Measurements from ENCODE around the gene SMIM32.

The SMIM32 gene

GRCh38 chr5:136232316-136232715 lies 39.4 kb upstream of the SMIM32 start:
- no peak for DNase-seq (ENCODE audit: low read depth)
- no peak overlapping the region for H3K4me3 ChIP-seq (replicated peaks; ENCODE audit: low read depth, low read length)
- TF ChIP-seq, protein P1, sequence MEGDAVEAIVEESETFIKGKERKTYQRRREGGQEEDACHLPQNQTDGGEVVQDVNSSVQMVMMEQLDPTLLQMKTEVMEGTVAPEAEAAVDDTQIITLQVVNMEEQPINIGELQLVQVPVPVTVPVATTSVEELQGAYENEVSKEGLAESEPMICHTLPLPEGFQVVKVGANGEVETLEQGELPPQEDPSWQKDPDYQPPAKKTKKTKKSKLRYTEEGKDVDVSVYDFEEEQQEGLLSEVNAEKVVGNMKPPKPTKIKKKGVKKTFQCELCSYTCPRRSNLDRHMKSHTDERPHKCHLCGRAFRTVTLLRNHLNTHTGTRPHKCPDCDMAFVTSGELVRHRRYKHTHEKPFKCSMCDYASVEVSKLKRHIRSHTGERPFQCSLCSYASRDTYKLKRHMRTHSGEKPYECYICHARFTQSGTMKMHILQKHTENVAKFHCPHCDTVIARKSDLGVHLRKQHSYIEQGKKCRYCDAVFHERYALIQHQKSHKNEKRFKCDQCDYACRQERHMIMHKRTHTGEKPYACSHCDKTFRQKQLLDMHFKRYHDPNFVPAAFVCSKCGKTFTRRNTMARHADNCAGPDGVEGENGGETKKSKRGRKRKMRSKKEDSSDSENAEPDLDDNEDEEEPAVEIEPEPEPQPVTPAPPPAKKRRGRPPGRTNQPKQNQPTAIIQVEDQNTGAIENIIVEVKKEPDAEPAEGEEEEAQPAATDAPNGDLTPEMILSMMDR (IDR thresholded peaks at IDR 0.05; ENCODE audit: low read length, missing control alignments): no peak

DNA sequence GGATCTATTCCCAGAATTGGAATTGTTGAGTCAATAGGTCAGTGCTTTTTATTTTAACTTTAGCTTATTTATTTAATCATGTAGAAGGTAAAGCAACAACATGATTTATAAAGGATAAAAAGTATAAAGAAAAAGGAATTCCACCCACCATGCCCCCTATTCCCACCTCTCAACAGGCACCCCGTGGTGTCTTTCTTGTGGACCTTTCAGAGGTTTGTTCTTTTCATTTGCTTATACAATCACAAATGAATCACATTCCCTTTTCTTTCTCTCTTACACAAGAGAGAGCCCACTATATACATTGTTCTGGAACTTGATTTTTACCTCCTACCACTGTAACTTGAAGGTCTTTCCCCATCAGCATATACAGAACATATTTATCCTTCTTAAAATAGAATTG lies 37.2 kb upstream of the SMIM32 start:
- TF ChIP-seq, protein P1 (IDR thresholded peaks at IDR 0.05; ENCODE audit: low read length, missing control alignments): no peak

GRCh38 chr5:136228136-136228757 lies 35.3 kb upstream of the SMIM32 start:
- no peak for DNase-seq (ENCODE audit: low read depth)
- H3K4me3 ChIP-seq (replicated peaks; ENCODE audit: low read depth, low read length): no peak overlapping the region
- TF ChIP-seq, protein P1 (IDR thresholded peaks at IDR 0.05; ENCODE audit: low read length, missing control alignments): no peak

More for the DNA sequence above, 37.2 kb upstream of the SMIM32 start:
- no peak for DNase-seq (ENCODE audit: low read depth)
- no peak overlapping the region for H3K4me3 ChIP-seq (replicated peaks; ENCODE audit: low read depth, low read length)

DNA sequence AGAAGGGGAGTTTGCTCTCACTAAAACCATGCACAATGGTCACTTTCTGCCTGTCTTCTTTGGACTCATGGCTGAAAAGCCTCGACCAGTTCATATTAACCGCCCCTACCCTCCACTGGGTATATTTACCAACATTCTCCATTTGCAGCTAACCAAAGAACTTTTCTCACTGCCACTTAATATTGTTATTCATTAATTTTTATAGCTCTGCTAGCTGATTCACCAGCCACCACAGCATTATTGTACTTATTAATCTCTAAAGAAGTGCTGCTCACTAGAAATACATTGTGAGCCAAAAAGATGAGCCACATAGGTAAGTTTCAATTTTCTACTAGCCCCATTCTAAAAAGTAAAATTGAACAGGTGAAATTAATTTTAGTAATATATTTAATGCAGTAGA lies 33.4 kb upstream of the SMIM32 start:
- no peak overlapping the region for H3K4me3 ChIP-seq (replicated peaks; ENCODE audit: low read depth, low read length)
- no peak for DNase-seq (ENCODE audit: low read depth)
- TF ChIP-seq, protein P1 (IDR thresholded peaks at IDR 0.05; ENCODE audit: low read length, missing control alignments): no peak

DNA sequence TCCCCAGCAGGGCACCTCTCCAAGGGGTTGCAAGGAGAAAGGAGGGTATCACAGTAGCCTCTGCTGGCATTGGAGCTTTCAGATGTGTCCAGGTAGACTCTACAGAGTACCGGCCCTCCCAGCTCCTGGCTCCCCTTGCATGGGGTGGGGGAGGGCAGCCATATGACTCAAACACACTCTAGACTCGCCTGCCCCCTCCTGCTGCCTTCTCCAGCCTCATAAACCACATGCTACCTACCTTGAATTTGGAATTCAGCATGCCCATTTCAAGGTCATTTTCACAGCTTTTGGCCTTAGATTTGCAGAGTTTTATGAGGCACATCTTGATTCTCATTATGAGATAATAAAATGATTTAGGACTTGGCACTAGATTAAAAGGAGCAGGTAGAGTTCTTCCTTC lies 32.8 kb upstream of the SMIM32 start:
- no peak overlapping the region for H3K4me3 ChIP-seq (replicated peaks; ENCODE audit: low read depth, low read length)
- no peak for DNase-seq (ENCODE audit: low read depth)
- TF ChIP-seq, protein P1 (IDR thresholded peaks at IDR 0.05; ENCODE audit: low read length, missing control alignments): no peak

DNA sequence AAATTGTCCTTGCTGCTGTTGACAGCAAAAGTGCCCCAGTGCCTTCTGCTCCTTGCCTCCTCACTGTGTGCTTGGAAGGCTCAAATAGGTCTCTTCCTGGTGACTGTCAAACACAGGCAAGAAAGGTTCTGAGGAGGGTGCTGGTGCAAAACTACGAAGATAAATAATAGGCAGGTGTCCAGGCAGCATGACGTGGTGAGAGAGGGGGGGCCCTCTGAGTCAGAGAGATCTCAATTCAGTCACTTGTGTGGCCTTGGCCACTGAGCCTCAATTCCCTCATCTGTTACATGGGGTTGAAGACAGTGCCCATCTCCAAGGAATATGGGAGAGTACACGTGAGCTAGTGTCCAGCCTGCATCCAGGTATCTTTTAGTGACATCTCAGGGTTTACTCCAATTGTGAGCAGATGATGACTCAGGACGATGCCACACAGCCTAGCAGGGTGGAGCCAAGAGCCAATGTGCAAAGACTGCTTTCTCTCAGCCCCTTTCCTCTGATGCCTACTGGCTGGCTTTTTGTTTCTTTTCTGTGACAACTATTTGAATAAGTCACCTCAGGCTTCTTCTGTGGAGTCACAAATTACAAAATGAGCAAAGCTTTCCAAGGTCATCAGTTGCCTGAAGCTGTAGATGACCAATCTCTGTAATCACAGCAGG lies 29.7 kb upstream of the SMIM32 start:
- no peak for DNase-seq (ENCODE audit: low read depth)
- no peak overlapping the region for H3K4me3 ChIP-seq (replicated peaks; ENCODE audit: low read depth, low read length)
- TF ChIP-seq, protein P1 (IDR thresholded peaks at IDR 0.05; ENCODE audit: low read length, missing control alignments): no peak

- H3K4me3 ChIP-seq (replicated peaks; ENCODE audit: low read depth, low read length): no peak overlapping the region
- no peak for DNase-seq (ENCODE audit: low read depth)
- TF ChIP-seq, protein P1 (IDR thresholded peaks at IDR 0.05; ENCODE audit: low read length, missing control alignments): no peak
Observed at GRCh38 chr5:136221340-136221739, 28.4 kb upstream of the SMIM32 start.

All from fibroblast of pulmonary artery (primary cell).